GM10266 (cell line): ENCODE data around the gene ATIC.

Source experiments
- DNase-seq: peaks from one replicate; pipeline ENCODE4 v3.0.0; 2012; ENCODE audit errors: extremely low spot score
- CTCF ChIP-seq: IDR thresholded peaks from 2 replicates; pipeline ENCODE4 v1.5.1; 2012; ENCODE audit warnings: mild to moderate bottlenecking, low read depth; ENCODE audit not compliant: control insufficient read depth, insufficient read depth; ENCODE audit errors: missing control alignments

Gene ATIC

GRCh38 chr2:215399067-215399716 is 87.3 kb downstream of the ATIC start:
- no peak for DNase-seq
- no peak for TF ChIP-seq CTCF
